ENCODE results near the gene NBAS. TPM values are rescaled to one million over a fixed set of nuclear protein-coding genes. Genes with fewer than 3 reads are reported as not detected.
A peak's percentile ranks its signal among the peaks of the same experiment; 100 is the strongest.
"Not testable (repeated sequence)": the region's sequence is repeated elsewhere in the genome, so short reads cannot be mapped to it uniquely, and the experiment has no call there.

Gene NBAS
- total RNA-seq, 1 experiment from 2014 or later: 36.6 TPM

GRCh38 chr2:15559379-15560139 is 1.6 kb downstream of the NBAS start:
- no peak for DNase-seq (ENCODE audit: low read depth)

DNA sequence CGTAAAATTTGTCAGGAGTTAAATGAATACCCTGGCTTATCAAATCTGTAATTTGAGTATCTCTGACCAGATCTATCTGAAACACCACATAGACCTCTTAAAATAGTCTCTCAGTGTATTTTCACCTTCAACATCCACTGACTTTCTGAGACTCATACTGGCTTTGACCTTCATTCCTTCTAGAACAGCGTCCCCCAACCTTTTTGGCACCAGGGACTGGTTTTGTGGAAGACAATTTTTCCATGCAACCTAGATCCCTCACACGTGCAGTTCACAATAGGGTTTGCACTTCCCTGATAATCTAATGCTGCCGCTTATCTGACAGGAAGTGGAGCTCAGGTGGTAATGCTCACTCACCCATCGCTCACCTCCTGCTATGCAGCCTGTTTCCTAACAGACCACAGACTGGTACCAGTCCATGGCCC is 3.2 kb downstream of the NBAS start:
- peak; percentile 1 for DNase-seq (ENCODE audit: low read depth)

DNA sequence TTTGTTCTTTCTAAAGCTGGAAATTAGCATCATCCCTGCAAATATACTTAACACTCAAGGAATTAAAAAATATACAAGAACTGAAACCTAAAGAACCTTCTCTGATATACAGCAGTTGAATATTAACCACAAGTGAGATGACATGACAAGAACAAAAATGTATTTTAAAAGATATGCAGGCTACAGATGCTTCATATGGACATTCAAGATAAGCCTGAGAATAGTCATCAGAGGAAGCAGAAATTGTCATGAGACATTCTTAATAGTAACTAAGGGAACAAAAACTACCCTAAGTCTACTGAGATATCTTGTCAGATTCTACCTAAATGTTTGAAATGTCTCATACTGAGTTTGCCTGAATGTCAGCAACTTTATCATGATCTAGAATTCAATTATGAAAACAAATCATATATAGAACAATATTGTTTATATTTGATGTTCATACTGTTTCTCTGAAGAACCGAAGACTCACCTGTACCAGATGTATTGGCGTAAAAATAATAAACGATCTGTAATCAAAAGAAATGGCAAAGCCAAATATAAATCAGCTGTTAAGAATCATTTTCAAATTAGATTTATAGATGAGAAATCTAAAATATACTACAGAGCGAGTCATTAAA is 4.7 kb downstream of the NBAS start:
- no peak for DNase-seq (ENCODE audit: low read depth)

DNA sequence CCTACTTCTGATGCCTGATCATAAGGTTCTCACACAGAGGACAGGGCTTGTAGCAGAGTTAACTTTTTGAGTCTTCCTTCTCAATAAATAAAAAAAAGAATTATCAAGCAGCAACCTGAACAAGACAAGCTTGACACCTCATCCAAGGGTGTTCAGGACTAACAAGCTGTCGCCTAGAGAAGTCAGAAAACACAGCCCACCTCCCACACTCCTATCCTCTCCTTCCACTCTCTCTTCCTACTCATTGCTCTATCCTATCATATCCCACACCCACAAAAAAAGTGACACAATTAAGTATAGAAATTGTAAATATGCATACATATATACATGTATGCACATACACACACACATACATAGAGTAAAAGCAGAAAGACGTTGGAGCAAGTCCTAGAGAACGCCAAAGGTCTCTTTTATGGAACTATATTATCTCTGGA is 5.4 kb downstream of the NBAS start:
- DNase-seq (ENCODE audit: low read depth): no peak

DNA sequence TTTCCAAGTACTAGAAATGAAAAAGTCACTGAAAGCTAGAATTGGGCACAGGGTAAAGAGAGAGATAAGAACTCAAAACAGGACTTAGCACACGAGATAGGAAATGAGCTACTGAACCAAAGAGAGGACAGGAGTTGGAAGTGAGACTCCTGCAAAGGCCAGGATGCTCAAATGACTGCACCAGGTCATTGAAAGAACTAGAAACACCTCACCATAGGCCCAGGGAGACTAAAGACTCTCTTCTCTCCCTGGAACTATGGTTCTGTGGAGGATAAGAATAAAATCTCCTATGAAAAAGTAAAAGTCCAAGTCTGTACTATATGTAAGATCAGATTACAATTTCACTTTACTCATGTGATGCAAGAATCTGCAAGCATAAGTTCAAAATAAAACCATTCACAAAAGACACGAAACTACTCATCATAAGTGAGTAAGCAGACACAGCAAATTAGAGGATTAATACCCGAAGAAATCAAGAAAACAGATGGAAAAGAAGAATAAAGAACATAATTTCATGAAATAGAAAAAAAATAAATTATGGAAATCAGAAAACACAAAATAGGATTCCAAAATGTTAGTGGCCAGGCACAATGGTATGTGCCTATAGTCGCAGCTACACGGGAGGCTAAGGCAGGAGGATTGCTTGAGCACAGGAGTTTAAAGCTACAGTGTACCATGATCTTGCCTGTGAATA is 6.5 kb downstream of the NBAS start:
- no peak for DNase-seq (ENCODE audit: low read depth)

GRCh38 chr2:15553951-15554350 is 7.2 kb downstream of the NBAS start:
- no peak for DNase-seq (ENCODE audit: low read depth)

GRCh38 chr2:15553519-15553918 is 7.6 kb downstream of the NBAS start:
- no peak for DNase-seq (ENCODE audit: low read depth)

DNA sequence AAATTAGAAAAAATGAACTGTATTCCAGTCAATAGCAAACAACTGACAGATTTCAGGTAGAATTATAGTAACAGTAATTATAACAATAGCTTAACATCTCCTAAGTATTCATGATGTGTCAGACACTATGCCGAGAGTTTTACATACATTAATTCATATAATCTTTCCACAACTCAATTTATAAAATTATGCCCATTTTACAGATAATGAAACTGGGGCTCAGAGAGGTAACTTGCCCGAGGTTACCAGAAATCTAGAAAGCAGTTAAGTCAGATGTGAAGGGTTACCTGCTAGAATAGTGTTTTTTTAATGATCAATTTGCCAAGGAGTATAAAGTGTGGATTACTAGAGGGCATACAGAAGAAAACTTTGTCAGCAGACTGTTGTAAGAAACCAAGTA is 12.2 kb downstream of the NBAS start:
- no peak for DNase-seq (ENCODE audit: low read depth)

- no peak for DNase-seq (ENCODE audit: low read depth)
Measured at GRCh38 chr2:15547115-15547876, 13.8 kb downstream of the NBAS start.

GRCh38 chr2:15546297-15547098 is 14.6 kb downstream of the NBAS start:
- DNase-seq (ENCODE audit: low read depth): no peak

DNA sequence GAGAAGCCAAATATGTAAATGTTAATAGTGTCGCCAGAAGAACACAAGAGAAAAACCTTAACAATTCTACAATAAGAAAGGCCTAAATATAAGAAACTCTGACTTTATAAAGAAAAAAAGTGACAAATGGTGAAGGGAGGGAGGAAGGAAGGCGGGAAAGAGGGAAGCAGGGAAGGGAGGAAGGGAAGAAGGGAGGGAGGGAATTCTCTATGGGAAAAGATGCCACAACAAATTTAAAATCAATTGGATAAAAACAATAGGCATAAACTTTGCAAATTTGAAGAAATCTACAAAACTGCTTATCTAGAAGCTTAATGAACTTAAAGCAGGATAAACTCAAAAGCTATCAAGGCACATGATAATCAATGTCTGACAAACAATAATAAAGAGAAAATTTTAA is 16.9 kb downstream of the NBAS start:
- no peak for DNase-seq (ENCODE audit: low read depth)

DNA sequence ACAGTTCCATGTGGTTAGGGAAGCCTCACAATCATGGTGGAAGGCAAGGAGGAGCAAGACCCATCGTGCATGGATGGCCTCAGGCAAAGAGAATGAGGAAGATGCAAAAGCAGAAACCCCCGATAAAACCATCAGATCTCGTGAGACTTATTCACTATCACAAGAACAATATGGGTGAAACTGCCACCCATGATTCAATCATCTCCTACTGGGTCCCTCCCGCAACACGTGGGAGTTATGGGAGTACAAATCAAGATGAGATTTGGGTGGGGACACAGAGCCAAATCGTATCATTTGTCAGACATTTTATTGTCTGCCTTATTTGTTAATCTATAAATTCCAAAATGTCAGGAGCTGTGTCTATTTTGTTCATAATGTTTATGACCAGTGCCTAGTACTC is 17.6 kb downstream of the NBAS start:
- DNase-seq (ENCODE audit: low read depth): no peak

- no peak for DNase-seq (ENCODE audit: low read depth)
Measured at GRCh38 chr2:15543053-15543452, 18.1 kb downstream of the NBAS start.

GRCh38 chr2:15542269-15542668 is 18.9 kb downstream of the NBAS start:
- DNase-seq (ENCODE audit: low read depth): not testable (repeated sequence)

- DNase-seq (ENCODE audit: low read depth): not testable (repeated sequence)
Measured at GRCh38 chr2:15540523-15540922, 20.6 kb downstream of the NBAS start.

DNA sequence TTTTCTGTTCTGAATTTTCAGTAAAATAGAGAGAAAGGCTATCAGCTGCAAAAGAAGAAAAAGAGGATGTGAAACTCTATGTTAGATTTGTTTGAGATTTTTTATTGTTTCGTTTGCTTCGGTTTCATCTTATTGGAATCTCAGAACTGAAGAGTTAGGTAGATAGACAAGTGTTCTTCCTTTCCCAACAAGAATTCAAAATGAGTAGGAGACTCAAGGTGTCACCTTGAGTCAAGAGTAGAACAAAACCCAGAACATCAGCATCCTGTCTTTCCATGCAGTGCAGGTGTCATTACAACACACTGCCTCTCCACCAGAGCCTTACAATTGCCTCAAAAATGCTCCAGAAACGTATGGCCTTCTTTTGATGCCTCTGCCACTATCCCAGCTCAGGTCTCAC is 21.1 kb downstream of the NBAS start:
- no peak for DNase-seq (ENCODE audit: low read depth)

GRCh38 chr2:15538792-15539191 is 22.3 kb downstream of the NBAS start:
- DNase-seq (ENCODE audit: low read depth): no peak

GRCh38 chr2:15533860-15534480 is 27.2 kb downstream of the NBAS start:
- DNase-seq (ENCODE audit: low read depth): no peak

DNA sequence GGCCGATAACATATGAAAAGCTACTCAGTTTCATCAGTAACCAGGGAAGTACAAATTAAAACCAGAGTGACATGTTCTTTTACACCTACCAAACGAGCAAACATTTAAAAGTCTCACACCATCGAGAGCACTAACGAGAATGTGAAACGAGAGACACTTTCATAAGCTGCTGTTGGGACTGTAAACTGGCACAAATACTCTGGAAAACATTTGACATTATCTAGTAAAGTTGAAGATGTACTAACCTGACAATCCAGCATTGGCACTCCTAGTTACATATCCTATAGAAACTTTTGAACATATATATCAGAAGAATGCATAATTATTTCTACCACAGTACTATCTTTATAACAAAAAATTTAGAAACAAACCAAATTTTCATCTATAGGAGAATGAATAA is 28.1 kb downstream of the NBAS start:
- no peak for DNase-seq (ENCODE audit: low read depth)

DNA sequence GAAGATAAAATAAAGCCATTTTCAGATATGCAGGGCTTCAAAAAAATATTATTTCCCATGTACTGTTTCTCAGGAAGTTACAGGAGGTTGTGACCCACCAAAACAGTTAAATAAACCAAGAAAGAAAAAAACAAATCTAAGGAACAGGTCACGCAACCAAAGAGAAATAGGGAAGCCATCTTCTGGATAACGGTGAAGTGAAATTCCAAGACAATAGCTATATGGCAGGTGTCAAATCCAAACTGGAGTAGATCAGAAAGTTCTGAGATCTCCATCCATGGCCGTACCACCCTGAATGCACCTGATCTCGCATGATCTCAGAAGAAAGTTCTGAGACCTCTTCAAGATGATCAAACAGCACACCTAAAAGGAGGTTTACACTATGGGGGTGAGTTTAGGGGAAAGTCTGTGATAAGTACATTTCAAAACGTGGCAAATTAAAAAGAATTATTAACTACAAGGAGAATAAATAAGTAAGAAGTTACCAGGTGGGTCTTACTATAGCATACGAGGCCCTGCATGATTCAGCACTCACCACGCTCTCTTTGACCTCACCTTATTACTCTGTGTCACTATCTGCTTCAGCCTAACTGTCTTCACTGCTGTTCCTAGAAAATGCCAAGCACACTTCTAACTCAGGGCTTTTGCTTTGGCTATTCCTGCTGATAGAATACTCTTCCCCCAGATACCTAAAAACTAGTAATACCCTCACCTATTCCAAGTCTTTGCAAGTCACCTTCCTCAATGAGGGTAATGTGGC is 29.9 kb downstream of the NBAS start:
- no peak for DNase-seq (ENCODE audit: low read depth)

Measured in M059J (cell line).